Testis (tissue), 2 donors: ENCODE data around the gene KLHL22.

Experiments used
- POLR2A ChIP-seq: fragments of 450-650 bp; IDR thresholded peaks from one replicate; pipeline ENCODE4 v1.6.1; 2017; ENCODE audit warnings: antibody characterized with exemption, mild to moderate bottlenecking, moderate library complexity
- TF ChIP-seq, protein P1 (sequence below), 3 experiments: fragments of 450-650 bp in 2 of 3; fragments of 200-600 bp in 1 of 3; sonication (generic) in 1 of 3; IDR thresholded peaks; one replicate each; pipeline ENCODE4 v1.5.1; 2016 to 2019; ENCODE audit warnings: antibody characterized with exemption in 3 of 3, mild to moderate bottlenecking in 2 of 3, moderate library complexity in 1 of 3

DNA sequence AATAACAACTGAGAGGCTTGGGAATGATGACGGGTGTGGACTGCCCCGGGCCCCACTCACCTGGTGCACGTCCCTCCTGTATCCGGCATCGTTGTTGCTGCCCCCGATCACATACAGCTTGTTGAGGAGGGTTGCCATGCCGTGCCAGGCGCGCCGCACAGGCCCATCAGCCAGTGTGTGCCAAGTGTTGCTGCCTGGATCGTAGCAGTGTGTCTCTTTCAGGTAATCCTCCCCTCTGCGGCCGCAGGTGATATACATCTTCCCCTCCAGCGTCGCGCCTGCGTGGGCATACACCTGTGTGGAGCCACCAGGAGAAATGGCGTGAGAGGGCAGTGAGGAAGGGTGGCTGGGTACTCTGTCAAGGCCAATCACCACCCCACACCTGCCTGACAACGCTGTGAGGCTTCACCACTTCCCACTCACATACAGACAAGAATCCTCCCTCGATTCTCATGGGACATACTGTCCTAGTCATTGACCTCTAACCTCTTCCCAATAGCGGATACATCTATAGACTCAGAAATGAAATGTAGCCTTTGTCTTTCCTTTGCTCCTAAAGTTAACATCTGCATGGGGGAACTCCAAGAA, 49.1 kb downstream of the KLHL22 start:
- TF ChIP-seq, protein P1, sequence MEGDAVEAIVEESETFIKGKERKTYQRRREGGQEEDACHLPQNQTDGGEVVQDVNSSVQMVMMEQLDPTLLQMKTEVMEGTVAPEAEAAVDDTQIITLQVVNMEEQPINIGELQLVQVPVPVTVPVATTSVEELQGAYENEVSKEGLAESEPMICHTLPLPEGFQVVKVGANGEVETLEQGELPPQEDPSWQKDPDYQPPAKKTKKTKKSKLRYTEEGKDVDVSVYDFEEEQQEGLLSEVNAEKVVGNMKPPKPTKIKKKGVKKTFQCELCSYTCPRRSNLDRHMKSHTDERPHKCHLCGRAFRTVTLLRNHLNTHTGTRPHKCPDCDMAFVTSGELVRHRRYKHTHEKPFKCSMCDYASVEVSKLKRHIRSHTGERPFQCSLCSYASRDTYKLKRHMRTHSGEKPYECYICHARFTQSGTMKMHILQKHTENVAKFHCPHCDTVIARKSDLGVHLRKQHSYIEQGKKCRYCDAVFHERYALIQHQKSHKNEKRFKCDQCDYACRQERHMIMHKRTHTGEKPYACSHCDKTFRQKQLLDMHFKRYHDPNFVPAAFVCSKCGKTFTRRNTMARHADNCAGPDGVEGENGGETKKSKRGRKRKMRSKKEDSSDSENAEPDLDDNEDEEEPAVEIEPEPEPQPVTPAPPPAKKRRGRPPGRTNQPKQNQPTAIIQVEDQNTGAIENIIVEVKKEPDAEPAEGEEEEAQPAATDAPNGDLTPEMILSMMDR (IDR thresholded peaks at IDR 0.05) = no peak
- no peak for TF ChIP-seq POLR2A
